Upper lobe of right lung (tissue), 1 donor: ENCODE data around the gene CEACAM4. TPM values are rescaled to one million over a fixed set of nuclear protein-coding genes. Genes with fewer than 3 reads are reported as not detected.

ENCODE experiments used
- ATAC-seq: fragments of 200-7000 bp; cut with Tn5 transposase; one replicate; pipeline ENCODE4 v1.9.1; 2020; ENCODE audit warnings: mild to moderate bottlenecking, moderate library complexity
- DNase-seq: peaks from one replicate; pipeline ENCODE4 v3.0.0-alpha.2; 2020
- H3K27ac ChIP-seq: fragments of 200-600 bp; one replicate; pipeline ENCODE4 v1.8.0; 2022
- H3K27me3 ChIP-seq: fragments of 200-600 bp; one replicate; pipeline ENCODE4 v1.8.0; 2022; ENCODE audit warnings: mild to moderate bottlenecking
- H3K36me3 ChIP-seq: fragments of 200-600 bp; one replicate; pipeline ENCODE4 v1.8.0; 2022
- H3K4me1 ChIP-seq: fragments of 200-600 bp; one replicate; pipeline ENCODE4 v1.8.0; 2022
- H3K4me3 ChIP-seq: fragments of 200-600 bp; one replicate; pipeline ENCODE4 v1.8.0; 2022; ENCODE audit warnings: mild to moderate bottlenecking
- H3K9me3 ChIP-seq: fragments of 200-600 bp; one replicate; pipeline ENCODE4 v1.8.0; 2022
- CTCF ChIP-seq: fragments of 200-600 bp; IDR thresholded peaks from one replicate; pipeline ENCODE4 v1.8.0; 2022; ENCODE audit warnings: antibody characterized with exemption
- intact Hi-C: fragments of 100-400 bp; cut with DNase I; formaldehyde crosslinking; loops from one replicate; pipeline ENCODE4 v1.11.0; 2022
- total RNA-seq: library from RNA; stranded (reverse); fragmentation: NEBNext Ultra II Directional; extraction: Animal tissue kit (Norgen Biotek cat#: 25700); gene quantifications from one replicate; pipeline ENCODE4 v1.2.1, GENCODE V29; 2021
- donor health status: DM: no; HTN: yes; CAD: no; lungs with severe emphysema.

CEACAM4 gene
- total RNA-seq, 1 donor from 2014 or later = 4.6 TPM

- no peak for TF ChIP-seq CTCF
- ATAC-seq (peak; percentile 81), DNase-seq (no peak)
- Histone ChIP-seq H3K9me3 (no peaks in the 10 kb centered on the region), H3K27me3 (peaks cover 6% of the 10 kb centered on the region), H3K36me3 (no peaks in the 10 kb centered on the region), H3K4me1 (no peaks in the 10 kb centered on the region), H3K27ac (no peak overlapping the region), H3K4me3 (no peak overlapping the region)
- intact Hi-C loops = no loop called here
These were observed 10.6 kb upstream of the CEACAM4 start for GRCh38 chr19:41637484-41637883.

- TF ChIP-seq CTCF = no peak
- no peak overlapping the region for H3K27ac ChIP-seq
- DNase-seq (no peak), ATAC-seq (no peak)
- intact Hi-C loops = no loop called here
- no peaks in the 10 kb centered on the region for H3K36me3 ChIP-seq
- no peaks in the 10 kb centered on the region for H3K9me3 ChIP-seq
- H3K27me3 ChIP-seq = no peaks in the 10 kb centered on the region
- no peaks in the 10 kb centered on the region for H3K4me1 ChIP-seq
- no peak overlapping the region for H3K4me3 ChIP-seq
These were observed 1.2 kb upstream of the CEACAM4 start for GRCh38 chr19:41627966-41628675.

GRCh38 chr19:41626278-41626677, 596 bp downstream of the CEACAM4 start:
- Histone ChIP-seq H3K27me3 (no peaks in the 10 kb centered on the region), H3K9me3 (no peaks in the 10 kb centered on the region), H3K4me3 (no peak overlapping the region), H3K27ac (no peak overlapping the region), H3K4me1 (no peaks in the 10 kb centered on the region), H3K36me3 (no peaks in the 10 kb centered on the region)
- DNase-seq (no peak), ATAC-seq (no peak)
- TF ChIP-seq CTCF = no peak
- intact Hi-C loops = no loop called here

GRCh38 chr19:41624937-41625336, 1.9 kb downstream of the CEACAM4 start:
- Histone ChIP-seq H3K27ac (no peak overlapping the region), H3K36me3 (no peaks in the 10 kb centered on the region), H3K9me3 (no peaks in the 10 kb centered on the region), H3K27me3 (no peaks in the 10 kb centered on the region), H3K4me1 (no peaks in the 10 kb centered on the region), H3K4me3 (no peak overlapping the region)
- intact Hi-C loops = no loop called here
- no peak for TF ChIP-seq CTCF
- ATAC-seq = no peak
- no peak for DNase-seq

- TF ChIP-seq CTCF = no peak
- ATAC-seq = no peak
- no peak overlapping the region for H3K4me3 ChIP-seq
- H3K4me1 ChIP-seq = no peaks in the 10 kb centered on the region
- intact Hi-C loops = no loop called here
- H3K27me3 ChIP-seq = no peaks in the 10 kb centered on the region
- no peak overlapping the region for H3K27ac ChIP-seq
- no peaks in the 10 kb centered on the region for H3K36me3 ChIP-seq
- no peak for DNase-seq
- no peaks in the 10 kb centered on the region for H3K9me3 ChIP-seq
These were observed 2.4 kb downstream of the CEACAM4 start for GRCh38 chr19:41624515-41624914.

GRCh38 chr19:41623360-41623759, 3.5 kb downstream of the CEACAM4 start:
- DNase-seq (no peak), ATAC-seq (no peak)
- Histone ChIP-seq H3K4me3 (no peak overlapping the region), H3K9me3 (no peaks in the 10 kb centered on the region), H3K4me1 (no peaks in the 10 kb centered on the region), H3K36me3 (no peaks in the 10 kb centered on the region), H3K27ac (no peak overlapping the region), H3K27me3 (no peaks in the 10 kb centered on the region)
- intact Hi-C loops = no loop called here
- no peak for TF ChIP-seq CTCF
